GM19468 (cell line): Measurements from ENCODE around the gene PRR15L.
"Not testable (repeated sequence)": the region's sequence is repeated elsewhere in the genome, so short reads cannot be mapped to it uniquely, and the experiment has no call there.

Source experiments
- ATAC-seq: cut with Tn5 transposase; IDR thresholded peaks from one replicate; pipeline ENCODE4 v1.9.1; 2021; ENCODE audit warnings: mild to moderate bottlenecking, moderate library complexity, moderate number of reproducible peaks; ENCODE audit not compliant: unreplicated experiment; ENCODE audit errors: extremely low read depth

Gene PRR15L

GRCh38 chr17:47942096-47942510 is 15.6 kb downstream of the PRR15L start:
- no peak for ATAC-seq

GRCh38 chr17:47941246-47942095 is 16.2 kb downstream of the PRR15L start, which contains the start of gene PNPO:
TSS of gene PNPO (plus strand) at chr17:47941571. CDS start at chr17:47941676, 105 bp downstream.
- ATAC-seq = peak; percentile 75

GRCh38 chr17:47937941-47938340 is 19.7 kb downstream of the PRR15L start:
- ATAC-seq = no peak

- ATAC-seq = no peak
Observed at GRCh38 chr17:47935961-47936360, 21.7 kb downstream of the PRR15L start.

- not testable (repeated sequence) for ATAC-seq
Observed at GRCh38 chr17:47935468-47935867, 22.2 kb downstream of the PRR15L start.

- no peak for ATAC-seq
Observed at GRCh38 chr17:47934856-47935255, 22.8 kb downstream of the PRR15L start.

GRCh38 chr17:47931848-47932247 is 25.8 kb downstream of the PRR15L start:
- no peak for ATAC-seq

GRCh38 chr17:47929218-47930000 is 28.3 kb downstream of the PRR15L start:
- no peak for ATAC-seq

GRCh38 chr17:47928415-47928814 is 29.3 kb downstream of the PRR15L start:
- ATAC-seq = no peak

- ATAC-seq = no peak
Observed at GRCh38 chr17:47927821-47928400, 29.8 kb downstream of the PRR15L start.

- no peak for ATAC-seq
Observed at GRCh38 chr17:47925678-47925988, 32.0 kb downstream of the PRR15L start.

GRCh38 chr17:47924785-47925677 is 32.7 kb downstream of the PRR15L start:
- ATAC-seq = no peak

GRCh38 chr17:47919889-47920288 is 37.8 kb downstream of the PRR15L start:
- not testable (repeated sequence) for ATAC-seq

GRCh38 chr17:47918991-47919390 is 38.7 kb downstream of the PRR15L start:
- no peak for ATAC-seq

- ATAC-seq = no peak
Observed at GRCh38 chr17:47918006-47918405, 39.7 kb downstream of the PRR15L start.

- ATAC-seq = no peak
Observed at GRCh38 chr17:47917581-47917980, 40.1 kb downstream of the PRR15L start.

GRCh38 chr17:47916489-47917208 is 41.0 kb downstream of the PRR15L start:
- no peak for ATAC-seq

GRCh38 chr17:47915776-47916398 is 41.8 kb downstream of the PRR15L start:
- ATAC-seq = no peak
